Panc1 (cell line): Measurements from ENCODE around the gene HNRNPC. TPM values are rescaled to one million over a fixed set of nuclear protein-coding genes. Genes with fewer than 3 reads are reported as not detected.
A peak's percentile ranks its signal among the peaks of the same experiment; 100 is the strongest.

ENCODE experiments used
- ATAC-seq: fragments of 200-7000 bp; cut with Tn5 transposase; 2 replicates; pipeline ENCODE4 v1.9.1; 2020; ENCODE audit warnings: mild to moderate bottlenecking, moderate library complexity
- Bru-seq: library from RNA; stranded (reverse); fragments of 400-500 nt; gene quantifications from one replicate; lab custom pipeline; 2021; lab: Mats Ljungman, UMichigan
- BruChase-seq, 2 experiments: library from RNA; stranded (reverse); fragments of 400-500 nt; gene quantifications; one replicate each; lab custom pipeline; 2021; lab: Mats Ljungman, UMichigan
- BruUV-seq: library from RNA; stranded (reverse); fragments of 400-500 nt; replicated peaks from 2 replicates; lab custom pipeline; 2021; lab: Mats Ljungman, UMichigan
- CTCF ChIA-PET: fragments of 300-600 bp; sonication (Branson Sonifier 250); formaldehyde crosslinking; loops from one replicate; lab custom pipeline; 2022; ENCODE audit warnings: antibody characterized with exemption; lab: Charles Lee
- POLR2A ChIA-PET: fragments of 300-600 bp; sonication (Branson Sonifier 250); formaldehyde crosslinking; loops from one replicate; lab custom pipeline; 2022; ENCODE audit warnings: antibody characterized with exemption; lab: Charles Lee
- DNase-seq: peaks from one replicate; pipeline ENCODE4 v3.0.0-alpha.2; 2010; ENCODE audit warnings: low read depth, low spot score
- H3K27ac ChIP-seq: 2 replicates; pipeline ENCODE4 v1.5.1; 2011; ENCODE audit warnings: mild to moderate bottlenecking, low read length, inconsistent platforms
- H3K27me3 ChIP-seq: fragments of 200-500 bp; sonication (Bioruptor generic); 2 replicates; pipeline ENCODE4 v1.6.0; 2014; ENCODE audit warnings: low read length, inconsistent platforms; ENCODE audit not compliant: control insufficient read depth, insufficient read depth
- H3K36me3 ChIP-seq: fragments of 200-500 bp; sonication (Bioruptor generic); 2 replicates; pipeline ENCODE4 v1.5.1; 2014; ENCODE audit warnings: inconsistent platforms, mild to moderate bottlenecking, low read length, moderate library complexity; ENCODE audit not compliant: control insufficient read depth, insufficient read depth
- H3K4me1 ChIP-seq: 2 replicates; pipeline ENCODE4 v1.5.1; 2011; ENCODE audit warnings: inconsistent platforms, mild to moderate bottlenecking, low read length, moderate library complexity; ENCODE audit not compliant: control insufficient read depth, insufficient read depth
- H3K4me3 ChIP-seq, 2 experiments: 2 replicates each; pipeline ENCODE4 v1.5.1; 2011 to 2012; ENCODE audit warnings: low read depth in 2 of 2, low read length in 2 of 2, mild to moderate bottlenecking in 2 of 2, inconsistent platforms in 1 of 2, moderate library complexity in 1 of 2
- H3K9me3 ChIP-seq: fragments of 200-500 bp; sonication (Bioruptor generic); 2 replicates; pipeline ENCODE4 v1.5.1; 2014; ENCODE audit warnings: low read depth, mild to moderate bottlenecking, inconsistent platforms, low read length, moderate library complexity; ENCODE audit not compliant: control insufficient read depth, insufficient read depth
- CTCF ChIP-seq: fragments of 450-650 bp; IDR thresholded peaks from 2 replicates; pipeline ENCODE4 v1.5.1; 2017; ENCODE audit warnings: mild to moderate bottlenecking
- POLR2AphosphoS5 ChIP-seq: IDR thresholded peaks from 2 replicates; pipeline ENCODE4 v1.6.1; 2012; ENCODE audit warnings: mild to moderate bottlenecking, low read depth, low read length, moderate library complexity
- REST ChIP-seq, 2 experiments: IDR thresholded peaks; 2 replicates each; pipeline ENCODE4 v1.6.1; 2011 to 2012; ENCODE audit warnings: low read depth in 2 of 2, control low read depth in 1 of 2, low read length in 1 of 2, mild to moderate bottlenecking in 1 of 2, moderate library complexity in 1 of 2; ENCODE audit not compliant: insufficient read depth in 1 of 2
- TCF7L2 ChIP-seq: IDR thresholded peaks from 2 replicates; pipeline ENCODE4 v1.6.1; 2011; ENCODE audit warnings: mild to moderate bottlenecking, low read depth, low read length, inconsistent platforms
- in situ Hi-C: cut with HindIII; loops from 2 replicates; pipeline ENCODE4 v1.10.0; 2016; ENCODE audit warnings: low sequenced_read_pairs, low pct_unique_long_range_greater_than_20kb
- intact Hi-C: fragments of 100-400 bp; cut with micrococcal nuclease; formaldehyde crosslinking; loops from one replicate; pipeline ENCODE4 v1.10.0; 2022; ENCODE audit not compliant: unreplicated experiment
- long read RNA-seq: library from polyadenylated mRNA; unstranded; transcript quantifications from one replicate; pipeline ENCODE4 v2.0.0, GENCODE V29; 2021; ENCODE audit not compliant: unreplicated experiment
- polyA plus RNA-seq: library from polyadenylated mRNA; unstranded; fragments of >200 nt; gene quantifications from one replicate; pipeline ENCODE4 v1.2.1, GENCODE V29; 2012; ENCODE audit warnings: missing spikeins; ENCODE audit not compliant: insufficient read length
- total RNA-seq: library from RNA; stranded (reverse); gene quantifications from one replicate; pipeline ENCODE4 v1.2.1, GENCODE V29; 2021; ENCODE audit not compliant: unreplicated experiment

The HNRNPC gene
- total RNA-seq (537 TPM), Bru-seq, nascent RNA (percentile 99 among the genes with signal in this experiment), BruChase-seq, experiment 1, labeled RNA remaining after a 2-hour chase (percentile 98 among the genes with signal in this experiment), BruChase-seq, experiment 2, labeled RNA remaining after a 6-hour chase (percentile 98 among the genes with signal in this experiment)
- 384 TPM for polyA plus RNA-seq
- long read RNA-seq, transcript HNRNPC-211 (9 exons, 1,784 nt): major isoform, 188 of 598 reads
- long read RNA-seq, transcript HNRNPC-230 (8 exons, 1,371 nt): minor isoform, 73 of 598 reads
- long read RNA-seq, transcript HNRNPC-205 (9 exons, 1,375 nt): minor isoform, 136 of 598 reads
- long read RNA-seq, transcript HNRNPC-208 (8 exons, 1,790 nt): minor isoform, 6 of 598 reads
- long read RNA-seq, partial matches to known transcripts: 88 of 598 reads
- long read RNA-seq, other reads (novel, unspliced or antisense): 95 of 598 reads

GRCh38 chr14:21269252-21270046 is at the start of gene HNRNPC:
Gene HNRNPC (minus strand): TSS chr14:21269442. CDS start chr14:21234193, 35,249 bp downstream.
- Histone ChIP-seq H3K4me3 (peak within 1 kb of the TSS; percentile 70 to 86), H3K4me1 (peaks cover 15% of the 10 kb centered on the region), H3K9me3 (no peaks in the 10 kb centered on the region), H3K27ac (peak within 1 kb of the TSS; percentile 98), H3K36me3 (peaks cover 28% of the 10 kb centered on the region), H3K27me3 (no peaks in the 10 kb centered on the region)
- ATAC-seq (peak; percentile 97), DNase-seq (peak; percentile 99)
- intact Hi-C loops: loop anchor here (1.0 kb wide), 1 partner anchor 74 kb away; no protein-coding TSS in a partner anchor
- BruUV-seq: no TSS peak
- ChIA-PET POLR2A (no interaction called here), CTCF (no interaction called here)
- in situ Hi-C loops: no loop called here
- TF ChIP-seq POLR2AphosphoS5: peak; percentile 95
- TF ChIP-seq TCF7L2: no peak
- no peak for TF ChIP-seq CTCF
- no peak for TF ChIP-seq REST (IDR thresholded peaks at IDR 0.05; ENCODE audit: insufficient read depth in 1 of 2, low read depth in 2 of 2, low read length in 1 of 2)

DNA sequence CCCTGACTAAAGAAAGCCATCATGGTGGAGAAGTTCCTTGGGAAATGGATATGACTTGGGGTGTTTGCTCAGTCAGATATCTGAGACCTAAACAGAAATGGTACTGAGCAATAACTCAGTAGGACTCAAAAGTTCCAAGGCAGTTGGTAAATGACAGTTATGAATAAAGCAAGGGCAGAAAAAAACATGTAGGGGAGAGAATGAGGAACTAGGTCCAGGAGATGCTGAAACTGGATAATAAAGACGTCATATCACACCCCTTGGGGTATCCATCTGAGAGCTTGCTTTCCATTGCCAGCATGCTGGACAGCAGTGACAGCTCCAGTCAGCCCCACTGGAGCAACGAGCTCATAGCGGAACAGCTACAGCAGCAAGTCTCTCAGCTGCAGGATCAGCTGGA is 48.2 kb upstream of the HNRNPC start:
- Histone ChIP-seq H3K4me1 (peaks cover 3% of the 10 kb centered on the region; the same call in 1 of the 2 replicates), H3K27me3 (no peaks in the 10 kb centered on the region), H3K36me3 (no peaks in the 10 kb centered on the region), H3K9me3 (no peaks in the 10 kb centered on the region), H3K27ac (no peak overlapping the region), H3K4me3 (no peak overlapping the region)
- ChIA-PET CTCF (no interaction called here), POLR2A (interaction anchor here (0.5 to 0.6 kb wide), 2 partner anchors 10 to 29 kb away, joined by 3 read pairs; no protein-coding TSS in a partner anchor)
- intact Hi-C loops (no loop called here), in situ Hi-C loops (no loop called here)
- TF ChIP-seq CTCF (no peak), TCF7L2 (no peak), REST (IDR thresholded peaks at IDR 0.05; ENCODE audit: insufficient read depth in 1 of 2, low read depth in 2 of 2, low read length in 1 of 2) (0 out of 4 replicates have a peak, but pooled peaks of 1 of the 2 experiments have one; percentile 23)
- ATAC-seq (no peak), DNase-seq (no peak)
- BruUV-seq: no TSS peak
